HS-27A (cell line): ENCODE measurements around the gene CDK5RAP2.
A peak's percentile ranks its signal among the peaks of the same experiment; 100 is the strongest.
"Not testable (repeated sequence)": the region's sequence is repeated elsewhere in the genome, so short reads cannot be mapped to it uniquely, and the experiment has no call there.

ENCODE experiments used
- DNase-seq: peaks from one replicate; pipeline ENCODE4 v3.0.0-alpha.2; 2012; ENCODE audit warnings: low read depth, missing footprints

Gene CDK5RAP2

GRCh38 chr9:120542701-120543490, 37.1 kb downstream of the CDK5RAP2 start:
- DNase-seq, result no peak

GRCh38 chr9:120541921-120542320, 38.0 kb downstream of the CDK5RAP2 start:
- DNase-seq, result no peak

- DNase-seq, result no peak
Observed at GRCh38 chr9:120539951-120540350, 40.0 kb downstream of the CDK5RAP2 start.

GRCh38 chr9:120538339-120538738, 41.6 kb downstream of the CDK5RAP2 start:
- no peak for DNase-seq

- no peak for DNase-seq
Observed at GRCh38 chr9:120536949-120537640, 42.9 kb downstream of the CDK5RAP2 start.

GRCh38 chr9:120536094-120536493, 43.9 kb downstream of the CDK5RAP2 start:
- no peak for DNase-seq

- DNase-seq, result no peak
Observed at GRCh38 chr9:120534266-120534665, 45.7 kb downstream of the CDK5RAP2 start.

- no peak for DNase-seq
Observed at GRCh38 chr9:120532891-120533290, 47.1 kb downstream of the CDK5RAP2 start.

GRCh38 chr9:120532475-120532874, 47.5 kb downstream of the CDK5RAP2 start:
- DNase-seq, result peak; percentile 70

- DNase-seq, result no peak
Observed at GRCh38 chr9:120531683-120532300, 48.2 kb downstream of the CDK5RAP2 start.

GRCh38 chr9:120530220-120530832, 49.6 kb downstream of the CDK5RAP2 start:
- DNase-seq, result not testable (repeated sequence)

GRCh38 chr9:120528829-120529228, 51.1 kb downstream of the CDK5RAP2 start:
- no peak for DNase-seq

- DNase-seq, result no peak
Observed at GRCh38 chr9:120528327-120528726, 51.6 kb downstream of the CDK5RAP2 start.

- DNase-seq, result no peak
Observed at GRCh38 chr9:120526534-120526933, 53.4 kb downstream of the CDK5RAP2 start.

- no peak for DNase-seq
Observed at GRCh38 chr9:120524863-120525262, 55.1 kb downstream of the CDK5RAP2 start.

- DNase-seq, result no peak
Observed at GRCh38 chr9:120524038-120524437, 55.9 kb downstream of the CDK5RAP2 start.

GRCh38 chr9:120522558-120522957, 57.4 kb downstream of the CDK5RAP2 start:
- no peak for DNase-seq

GRCh38 chr9:120522032-120522431, 57.9 kb downstream of the CDK5RAP2 start:
- DNase-seq, result no peak

- DNase-seq, result no peak
Observed at GRCh38 chr9:120521101-120521500, 58.9 kb downstream of the CDK5RAP2 start.

- DNase-seq, result not testable (repeated sequence)
Observed at GRCh38 chr9:120515996-120516395, 64.0 kb downstream of the CDK5RAP2 start.

GRCh38 chr9:120515481-120515880, 64.5 kb downstream of the CDK5RAP2 start:
- not testable (repeated sequence) for DNase-seq

GRCh38 chr9:120514405-120514804, 65.6 kb downstream of the CDK5RAP2 start:
- DNase-seq, result no peak
